Fibroblast of skin of right quadriceps (primary cell): Measurements from ENCODE around the gene FIZ1.
A peak's percentile ranks its signal among the peaks of the same experiment; 100 is the strongest.

Source experiments
- DNase-seq: peaks from one replicate; pipeline ENCODE4 v3.0.0-alpha.2; 2013

Gene FIZ1

DNA sequence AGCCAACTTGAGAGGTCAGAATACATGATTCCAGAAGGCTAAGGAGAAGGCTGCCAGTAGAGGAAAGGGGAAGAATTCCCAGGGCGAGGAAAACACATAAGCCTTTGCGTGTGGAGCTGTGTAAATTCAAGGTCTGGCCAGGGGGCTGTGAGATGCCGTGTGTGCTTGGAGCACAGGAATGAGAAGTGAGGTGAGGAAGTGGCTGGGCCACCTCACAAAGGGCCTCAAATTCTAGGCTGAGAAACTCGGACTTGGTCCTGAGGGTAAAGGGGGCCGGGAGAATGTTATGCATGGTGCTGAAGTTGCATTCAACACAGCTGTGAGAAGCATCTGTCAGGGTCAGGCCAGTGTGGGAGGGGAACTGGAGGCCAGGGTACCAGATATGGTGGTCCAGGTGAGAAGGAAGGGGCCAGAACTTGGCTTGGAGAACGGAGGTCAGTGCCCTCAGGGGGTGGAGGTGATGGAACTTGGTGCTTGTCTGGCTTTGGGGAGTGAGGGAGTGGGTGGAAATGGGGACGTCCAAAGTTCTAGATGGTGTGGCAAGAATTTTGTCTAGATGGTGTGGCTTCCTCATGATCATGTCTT, 36.6 kb upstream of the FIZ1 start:
- no peak for DNase-seq

DNA sequence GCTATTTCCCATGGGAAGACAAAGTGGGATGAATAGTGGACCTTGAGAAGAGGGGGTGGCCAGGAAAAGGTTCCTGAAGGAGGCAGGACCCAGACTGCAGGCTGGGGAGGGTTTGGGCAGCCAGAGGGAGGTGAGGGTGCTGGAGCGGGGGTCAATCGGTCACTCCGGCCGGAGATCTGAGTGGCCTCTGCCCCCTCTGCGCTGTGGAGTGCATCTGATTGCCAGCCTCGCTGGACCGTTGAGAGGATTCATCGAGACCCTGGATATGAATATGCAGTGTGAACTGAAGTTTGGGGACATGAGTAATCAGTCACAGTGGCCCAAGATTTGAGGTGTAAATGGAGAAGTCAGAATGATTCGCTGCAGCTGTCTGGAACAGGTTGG, 36.0 kb upstream of the FIZ1 start:
- DNase-seq, result no peak

- DNase-seq, result no peak
Observed at GRCh38 chr19:55633861-55634260, 34.5 kb upstream of the FIZ1 start.

DNA sequence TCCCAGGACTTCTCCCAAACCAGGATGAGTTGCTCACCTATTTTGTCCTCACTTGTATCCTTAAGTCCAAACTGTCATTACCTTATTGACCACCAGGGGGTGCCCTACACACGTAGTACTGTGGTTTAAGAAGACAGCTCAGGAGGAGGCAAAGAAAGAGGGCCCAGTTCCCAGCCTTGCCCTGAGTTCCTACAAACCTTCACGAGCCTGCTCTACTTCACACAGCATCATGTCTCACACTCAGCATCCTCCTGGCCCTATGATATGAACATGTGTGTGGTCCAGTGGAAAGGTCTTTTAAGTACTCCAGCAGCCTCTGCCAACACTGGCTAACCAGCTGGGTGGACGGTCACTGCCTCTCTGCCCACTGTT, 33.1 kb upstream of the FIZ1 start:
- peak; percentile 88 for DNase-seq

DNA sequence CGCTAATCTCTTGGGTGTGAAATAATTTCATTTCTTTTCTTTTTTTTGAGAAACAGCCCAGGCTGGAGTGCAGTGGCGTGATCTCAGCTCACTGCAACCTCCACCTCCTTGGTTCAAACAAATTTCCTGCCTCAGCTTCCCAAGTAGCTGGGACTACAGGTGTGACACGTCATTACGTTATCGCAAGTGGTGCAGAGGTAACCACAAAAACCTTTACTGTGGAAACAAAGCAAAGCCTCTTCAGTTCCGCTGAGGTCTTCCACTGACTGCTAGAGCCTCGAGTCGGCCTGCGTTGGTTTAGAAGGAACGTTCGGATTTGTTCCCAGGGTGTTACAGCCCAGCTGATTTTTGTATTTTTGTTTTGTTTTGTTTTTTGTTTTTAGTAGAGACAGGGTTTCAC, 27.0 kb upstream of the FIZ1 start:
- DNase-seq, result no peak

GRCh38 chr19:55625004-55625326, 25.6 kb upstream of the FIZ1 start:
- DNase-seq, result no peak

DNA sequence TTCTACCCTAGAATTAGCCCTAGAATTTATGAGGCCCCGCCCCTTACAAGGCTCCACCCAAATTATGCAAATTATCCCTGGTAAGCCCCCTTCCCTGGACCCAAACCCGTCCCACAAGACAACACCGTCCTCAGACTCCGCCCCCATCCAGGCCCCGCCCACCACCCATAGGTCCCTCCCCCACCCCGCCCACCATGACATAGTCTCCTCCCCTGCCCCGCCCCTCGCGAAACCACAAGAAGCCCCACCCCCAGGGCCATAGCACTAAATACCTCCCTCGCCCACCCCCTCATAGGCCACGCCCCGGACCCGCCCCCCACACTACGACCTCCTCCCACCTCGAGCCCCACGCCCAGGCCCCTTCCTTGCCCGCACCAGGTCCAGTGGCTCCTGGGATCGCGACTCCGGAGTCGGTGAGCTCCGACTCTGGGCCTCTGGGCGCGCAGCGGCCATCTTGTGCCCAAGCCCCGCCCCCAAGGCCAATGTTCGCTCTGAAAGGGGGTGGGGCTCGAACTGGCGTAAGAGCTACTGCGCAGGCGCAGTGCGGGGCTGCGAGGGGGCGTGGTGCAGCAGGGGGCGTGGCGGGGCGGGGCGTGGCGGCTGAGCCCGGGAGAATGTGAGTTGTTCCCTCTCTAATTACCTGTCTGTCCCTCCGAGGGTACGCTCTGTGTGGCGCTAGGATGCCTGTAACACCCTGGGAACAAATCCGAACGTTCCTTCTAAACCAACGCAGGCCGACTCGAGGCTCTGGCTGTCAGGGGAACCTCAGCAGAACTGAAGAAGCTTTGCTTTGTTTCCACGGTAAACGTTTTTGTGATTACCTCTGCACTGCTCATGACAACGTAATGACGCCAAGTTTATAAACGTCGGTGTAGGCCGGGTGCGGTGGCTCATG, 25.0 kb upstream of the FIZ1 start, which contains the start of gene ZNF784:
ZNF784 (minus strand) TSS at position 458 of the 895 bp plus-strand sequence; CDS start at position 453, 5 bp downstream.
- peak; percentile 91 for DNase-seq

DNA sequence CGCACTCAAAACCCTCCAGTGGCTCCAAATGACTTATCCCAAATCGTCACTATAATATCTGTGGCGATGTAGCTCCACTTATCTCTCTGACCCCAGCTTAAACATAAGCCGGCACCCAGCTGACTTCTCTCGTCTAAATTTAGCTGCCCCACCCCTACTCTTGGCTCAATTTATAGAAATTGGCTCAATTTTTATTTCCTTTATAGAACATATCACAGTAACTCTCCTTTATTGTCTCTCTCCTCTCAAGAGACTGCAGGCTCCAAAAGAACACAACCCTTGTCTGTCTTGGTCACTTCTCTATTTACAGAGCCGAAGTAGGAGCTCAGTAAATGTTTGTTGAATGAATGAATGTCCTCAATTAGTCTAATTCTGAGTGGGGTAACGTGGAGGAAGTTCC, 24.2 kb upstream of the FIZ1 start:
- no peak for DNase-seq

GRCh38 chr19:55623130-55623529, 23.8 kb upstream of the FIZ1 start:
- DNase-seq, result no peak

- no peak for DNase-seq
Observed at GRCh38 chr19:55622242-55622969, 23.1 kb upstream of the FIZ1 start.

GRCh38 chr19:55621673-55622231, 22.4 kb upstream of the FIZ1 start:
- no peak for DNase-seq

GRCh38 chr19:55621205-55621672, 21.9 kb upstream of the FIZ1 start:
- no peak for DNase-seq

- peak; percentile 84 for DNase-seq
Observed at GRCh38 chr19:55620410-55621204, 21.3 kb upstream of the FIZ1 start.

DNA sequence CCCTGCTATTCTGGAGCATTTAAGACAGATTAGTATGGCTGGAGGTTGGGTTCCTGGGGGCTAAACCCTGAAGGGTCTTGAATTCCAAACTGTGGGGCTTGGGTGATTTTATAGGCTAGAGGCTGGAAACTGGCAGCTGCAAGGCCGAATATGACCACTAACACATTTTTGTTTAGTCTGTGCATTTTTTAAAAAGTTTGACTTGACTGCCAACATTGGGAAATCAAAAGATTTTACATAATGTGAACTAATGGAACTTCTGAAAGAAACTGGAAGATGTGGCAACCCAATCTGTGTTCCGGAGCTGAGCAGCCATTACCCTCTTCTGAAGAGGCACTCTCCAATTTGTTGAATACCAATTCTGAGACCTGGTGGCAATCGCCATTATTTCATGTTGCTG, 20.0 kb upstream of the FIZ1 start:
- DNase-seq, result no peak

DNA sequence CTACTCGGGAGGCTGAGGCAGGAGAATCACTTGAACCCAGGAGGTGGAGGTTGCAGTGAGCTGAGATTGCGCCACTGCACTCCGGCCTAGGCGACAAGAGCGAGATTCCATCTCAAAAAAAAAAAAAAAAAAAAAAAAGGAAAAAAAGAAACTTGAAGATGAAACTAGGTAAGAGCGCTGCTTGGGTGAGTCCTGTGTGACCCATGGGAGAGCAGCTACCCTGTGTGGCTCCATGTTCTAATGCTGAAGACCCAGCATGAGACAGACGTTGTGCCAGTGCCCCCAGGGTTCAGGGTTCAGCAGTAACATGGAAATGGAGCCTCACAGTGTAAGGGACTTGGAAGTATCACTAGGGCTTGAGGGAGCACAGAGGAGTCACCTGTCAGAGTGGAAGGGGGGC, 19.1 kb upstream of the FIZ1 start:
- DNase-seq, result no peak

- no peak for DNase-seq
Observed at GRCh38 chr19:55617426-55617825, 18.1 kb upstream of the FIZ1 start.

DNA sequence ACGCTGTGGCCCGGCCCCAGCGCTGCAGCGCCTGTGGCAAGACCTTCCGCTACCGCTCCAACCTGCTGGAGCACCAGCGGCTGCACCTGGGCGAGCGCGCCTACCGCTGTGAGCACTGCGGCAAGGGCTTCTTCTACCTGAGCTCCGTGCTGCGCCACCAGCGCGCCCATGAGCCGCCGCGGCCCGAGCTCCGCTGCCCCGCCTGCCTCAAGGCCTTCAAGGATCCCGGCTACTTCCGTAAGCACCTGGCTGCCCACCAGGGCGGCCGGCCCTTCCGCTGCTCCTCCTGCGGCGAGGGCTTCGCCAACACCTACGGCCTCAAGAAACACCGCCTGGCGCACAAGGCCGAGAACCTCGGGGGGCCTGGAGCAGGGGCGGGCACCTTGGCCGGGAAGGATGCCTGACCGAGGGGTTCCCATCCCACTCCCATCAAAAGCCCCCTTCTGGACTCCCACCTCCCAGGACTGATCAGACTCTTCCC, 17.1 kb upstream of the FIZ1 start:
- DNase-seq, result no peak

- no peak for DNase-seq
Observed at GRCh38 chr19:55615543-55616394, 16.5 kb upstream of the FIZ1 start.

GRCh38 chr19:55614711-55615542, 15.6 kb upstream of the FIZ1 start:
- no peak for DNase-seq

- DNase-seq, result no peak
Observed at GRCh38 chr19:55613930-55614710, 14.8 kb upstream of the FIZ1 start.
